A673 (cell line): ENCODE measurements around the gene STX1B. TPM values are rescaled to one million over a fixed set of nuclear protein-coding genes. Genes with fewer than 3 reads are reported as not detected.

Experiments
- BruUV-seq: library from RNA; stranded (reverse); fragments of 400-500 nt; replicated peaks from 2 replicates; lab custom pipeline; 2021; lab: Mats Ljungman, UMichigan
- CTCF ChIA-PET: fragments of 300-600 bp; sonication (Branson Sonifier 250); formaldehyde crosslinking; loops from one replicate; lab custom pipeline; 2022; ENCODE audit warnings: antibody characterized with exemption; lab: Charles Lee
- POLR2A ChIA-PET: fragments of 300-600 bp; sonication (Branson Sonifier 250); formaldehyde crosslinking; loops from one replicate; lab custom pipeline; 2022; ENCODE audit warnings: antibody characterized with exemption; ENCODE audit not compliant: low non-redundant PET; lab: Charles Lee
- DNase-seq: peaks from one replicate; pipeline ENCODE4 v3.0.0-alpha.2; 2015; ENCODE audit warnings: low spot score
- H3K27ac ChIP-seq: fragments of 200-600 bp; sonication (generic); 2 replicates; pipeline ENCODE4 v1.5.1; 2016; ENCODE audit warnings: mixed run types, low read depth, mild to moderate bottlenecking, mixed read lengths, antibody characterized with exemption, low read length; ENCODE audit not compliant: poor library complexity, severe bottlenecking
- H3K27me3 ChIP-seq: fragments of 200-600 bp; sonication (generic); replicated peaks from 2 replicates; pipeline ENCODE4 v1.6.1; 2017; ENCODE audit warnings: mixed run types, low read depth, mild to moderate bottlenecking, mixed read lengths, antibody characterized with exemption, low read length; ENCODE audit not compliant: insufficient read depth, poor library complexity
- H3K36me3 ChIP-seq: fragments of 200-600 bp; sonication (generic); 2 replicates; pipeline ENCODE4 v1.6.1; 2016; ENCODE audit warnings: mixed run types, mild to moderate bottlenecking, mixed read lengths, antibody characterized with exemption, low read length; ENCODE audit not compliant: insufficient read depth, poor library complexity, severe bottlenecking
- H3K4me1 ChIP-seq: fragments of 200-600 bp; sonication (generic); 2 replicates; pipeline ENCODE4 v1.6.1; 2017; ENCODE audit warnings: mixed run types, mild to moderate bottlenecking, mixed read lengths, antibody characterized with exemption, low read length; ENCODE audit not compliant: insufficient read depth, poor library complexity, severe bottlenecking
- H3K4me3 ChIP-seq: fragments of 200-600 bp; sonication (generic); 2 replicates; pipeline ENCODE4 v1.5.1; 2016; ENCODE audit warnings: low read depth, mixed run types, mild to moderate bottlenecking, mixed read lengths, low read length; ENCODE audit not compliant: poor library complexity, severe bottlenecking
- H3K9me3 ChIP-seq: fragments of 200-600 bp; sonication (generic); 2 replicates; pipeline ENCODE4 v1.6.1; 2016; ENCODE audit warnings: mixed run types, low read depth, mild to moderate bottlenecking, mixed read lengths, antibody characterized with exemption, low read length; ENCODE audit not compliant: poor library complexity, severe bottlenecking
- CTCF ChIP-seq: fragments of 300-800, 200-600 bp; sonication (generic); conservative IDR thresholded peaks from 2 replicates; pipeline ENCODE4 v1.5.1; 2017; ENCODE audit warnings: low read depth, mild to moderate bottlenecking, antibody characterized with exemption, low read length, moderate library complexity, mixed read lengths
- EZH2 ChIP-seq: fragments of 200-600 bp; sonication (generic); IDR thresholded peaks from 2 replicates; pipeline ENCODE4 v1.6.1; 2017; ENCODE audit warnings: borderline replicate concordance, low read depth, mild to moderate bottlenecking, mixed read lengths, antibody characterized with exemption, low read length; ENCODE audit not compliant: poor library complexity, severe bottlenecking
- intact Hi-C: fragments of 100-400 bp; cut with micrococcal nuclease; formaldehyde crosslinking; loops from one replicate; pipeline ENCODE4 v1.10.0; 2022; ENCODE audit not compliant: unreplicated experiment
- total RNA-seq: library from RNA; stranded (reverse); gene quantifications from 2 replicates; pipeline ENCODE4 v1.2.3, GENCODE V29; 2021

The STX1B gene
- total RNA-seq, 1 experiment from 2014 or later: 0.62 TPM

GRCh38 chr16:31005350-31006085 lies 4.9 kb downstream of the STX1B start:
- ChIA-PET POLR2A (no interaction called here), CTCF (no interaction called here)
- no peaks in the 10 kb centered on the region for H3K36me3 ChIP-seq
- intact Hi-C loops: no loop called here
- DNase-seq: no peak
- H3K9me3 ChIP-seq: no peaks in the 10 kb centered on the region
- no TSS peak for BruUV-seq
- TF ChIP-seq CTCF (no peak), EZH2 (no peak)
- H3K4me3 ChIP-seq: no peak overlapping the region
- no peak overlapping the region for H3K27ac ChIP-seq
- no peaks in the 10 kb centered on the region for H3K4me1 ChIP-seq
- H3K27me3 ChIP-seq: peaks cover 8% of the 10 kb centered on the region

GRCh38 chr16:31004658-31005057 lies 5.8 kb downstream of the STX1B start:
- no TSS peak for BruUV-seq
- ChIA-PET POLR2A (no interaction called here), CTCF (no interaction called here)
- Histone ChIP-seq H3K27me3 (peaks cover 8% of the 10 kb centered on the region), H3K9me3 (no peaks in the 10 kb centered on the region), H3K4me3 (no peak overlapping the region), H3K4me1 (no peaks in the 10 kb centered on the region), H3K27ac (no peak overlapping the region), H3K36me3 (no peaks in the 10 kb centered on the region)
- TF ChIP-seq EZH2 (no peak), CTCF (no peak)
- no peak for DNase-seq
- intact Hi-C loops: no loop called here

- H3K36me3 ChIP-seq: no peaks in the 10 kb centered on the region
- H3K27ac ChIP-seq: no peak overlapping the region
- no peaks in the 10 kb centered on the region for H3K4me1 ChIP-seq
- TF ChIP-seq CTCF (no peak), EZH2 (no peak)
- CTCF ChIA-PET: no interaction called here
- no peak for DNase-seq
- intact Hi-C loops: no loop called here
- H3K4me3 ChIP-seq: no peak overlapping the region
- peaks cover 4% of the 10 kb centered on the region for H3K27me3 ChIP-seq
- POLR2A ChIA-PET: no interaction called here
- BruUV-seq: no TSS peak
- H3K9me3 ChIP-seq: no peaks in the 10 kb centered on the region
Measured at GRCh38 chr16:31003744-31004143, 6.7 kb downstream of the STX1B start.
